Spleen (tissue), 7 donors: Measurements from ENCODE around the gene ARL6IP6.

Experiments used
- CTCF ChIP-seq, 11 experiments: fragments of 200-600 bp in 7 of 11; fragments of 450-650 bp in 4 of 11; sonication (generic) in 4 of 11; IDR thresholded peaks in 8 of 11; conservative IDR thresholded peaks in 3 of 11; 1 replicate in 7 of 11; 2 replicates in 4 of 11; pipeline versions ENCODE4 v1.4.0 to v1.8.0; 2016 to 2021; ENCODE audit warnings: antibody characterized with exemption in 11 of 11, inconsistent platforms in 4 of 11, mild to moderate bottlenecking in 1 of 11
- POLR2AphosphoS5 ChIP-seq, 3 donors: sonication (generic); formaldehyde crosslinking; IDR thresholded peaks; one replicate each; pipeline ENCODE4 v1.5.1; 2017; ENCODE audit warnings: antibody characterized with exemption in 3 of 3
- donor health status: DM: no; HTN: no; CAD: no; lungs with moderate emphysema.
- donor health status: DM: no; HTN: no; CAD: no.
- donor health status: DM: no; HTN: no; CAD: no.

DNA sequence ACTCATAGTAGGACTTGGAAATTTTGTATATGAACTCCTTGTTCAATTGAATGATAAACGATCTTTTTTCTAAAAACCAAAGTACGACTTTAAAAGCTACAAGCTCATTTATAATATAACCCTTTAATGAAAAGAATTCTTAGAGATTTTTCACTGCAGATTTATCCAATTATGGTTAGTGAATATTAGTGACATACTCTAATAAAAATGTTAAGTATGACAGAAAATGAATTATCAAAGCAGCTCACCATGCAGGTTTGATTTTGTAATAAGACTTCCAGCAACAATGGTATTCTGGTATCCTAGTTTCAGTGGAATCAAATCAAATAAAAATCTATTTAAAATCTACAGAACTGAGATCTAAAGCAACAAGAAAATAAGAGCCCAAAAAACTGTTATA, 39.6 kb upstream of the ARL6IP6 start:
- TF ChIP-seq CTCF (IDR thresholded peaks at IDR 0.05 in 8 of 11, conservative IDR thresholded peaks at IDR 0.05 in 3 of 11): no peak
- TF ChIP-seq POLR2AphosphoS5 (IDR thresholded peaks at IDR 0.05): no peak
